ENCODE results near the gene UBAC1. TPM values are rescaled to one million over a fixed set of nuclear protein-coding genes. Genes with fewer than 3 reads are reported as not detected.

Gene UBAC1
- polyA plus RNA-seq, 2 donors, result 40.7 to 43.4 TPM

DNA sequence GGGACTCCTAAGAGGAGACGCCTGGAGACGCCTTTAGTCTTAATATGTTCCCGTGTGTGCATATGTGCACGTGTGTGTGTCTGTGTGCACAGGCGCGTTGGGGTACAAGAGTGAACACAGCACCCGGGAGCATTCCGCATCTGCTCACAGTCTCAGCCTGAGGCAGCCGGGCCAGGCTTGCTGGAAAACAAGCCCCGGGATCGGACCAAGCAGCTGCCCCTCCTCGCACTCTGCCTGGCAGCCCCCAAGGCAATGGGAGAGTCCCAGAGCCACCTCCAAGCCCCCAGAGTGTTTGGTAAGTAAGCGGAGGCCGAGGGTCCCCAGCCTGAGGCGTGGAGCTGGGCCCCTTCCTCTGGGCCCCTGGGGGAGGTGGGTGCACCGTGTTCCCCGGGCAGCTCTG lies 27.3 kb upstream of the UBAC1 start:
- no peaks in the 10 kb centered on the region for H3K27me3 ChIP-seq (ENCODE audit: control insufficient read depth in 1 of 2, insufficient read depth in 2 of 2, low read length in 2 of 2)

DNA sequence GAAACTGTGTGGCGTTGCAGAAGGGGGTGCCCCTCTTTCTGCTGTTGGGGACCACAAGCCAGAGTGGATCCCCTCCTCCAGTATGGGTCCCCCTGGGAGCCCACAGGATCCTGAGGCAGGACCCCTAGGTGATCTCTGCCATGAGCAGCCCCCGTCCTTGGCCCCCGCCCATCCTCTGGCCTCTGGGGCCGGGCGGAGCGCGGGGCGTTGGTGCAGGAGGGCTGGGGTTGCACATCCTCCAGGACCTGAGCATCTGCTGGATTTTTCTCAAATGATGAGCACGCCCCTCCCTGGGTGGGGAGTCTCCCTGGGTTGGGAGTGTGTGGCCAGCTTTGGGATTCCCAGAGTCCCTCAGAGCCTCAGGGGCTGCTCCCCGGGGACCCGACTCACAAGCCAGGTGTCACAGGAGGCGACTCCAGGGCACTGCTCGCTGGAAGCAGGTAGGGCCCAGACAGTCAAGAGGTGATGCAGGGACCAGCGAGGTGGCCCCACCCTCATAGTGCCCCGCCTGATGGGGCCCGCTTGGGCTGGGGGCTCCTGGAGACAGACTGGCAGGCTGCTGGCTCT lies 26.7 kb upstream of the UBAC1 start:
- Histone ChIP-seq H3K4me1 (ENCODE audit: control insufficient read depth in 2 of 2, insufficient read depth in 2 of 2, low read length in 1 of 2) (peaks cover 0 to 7% of the 10 kb centered on the region in 2 donors), H3K36me3 (ENCODE audit: control insufficient read depth in 2 of 2, insufficient read depth in 2 of 2, low read length in 1 of 2) (no peaks in the 10 kb centered on the region), H3K9me3 (ENCODE audit: control insufficient read depth in 2 of 2, insufficient read depth in 1 of 2, low read depth in 1 of 2, low read length in 1 of 2) (no peaks in the 10 kb centered on the region), H3K27me3 (ENCODE audit: control insufficient read depth in 1 of 2, insufficient read depth in 2 of 2, low read length in 2 of 2) (no peaks in the 10 kb centered on the region), H3K27ac (ENCODE audit: low read depth in 2 of 2, low read length in 1 of 2) (no peak overlapping the region), H3K4me3 (ENCODE audit: low read depth in 1 of 2, low read length in 2 of 2) (no peak overlapping the region)
- WGBS, 2 donors, result 76 to 79% methylated on average over 16 of the region's 16 CpGs

More for the DNA sequence above, 27.3 kb upstream of the UBAC1 start:
- Histone ChIP-seq H3K27ac (ENCODE audit: low read depth in 2 of 2, low read length in 1 of 2) (no peak overlapping the region), H3K9me3 (ENCODE audit: control insufficient read depth in 2 of 2, insufficient read depth in 1 of 2, low read depth in 1 of 2, low read length in 1 of 2) (no peaks in the 10 kb centered on the region), H3K4me3 (ENCODE audit: low read depth in 1 of 2, low read length in 2 of 2) (no peak overlapping the region), H3K36me3 (ENCODE audit: control insufficient read depth in 2 of 2, insufficient read depth in 2 of 2, low read length in 1 of 2) (no peaks in the 10 kb centered on the region), H3K4me1 (ENCODE audit: control insufficient read depth in 2 of 2, insufficient read depth in 2 of 2, low read length in 1 of 2) (peaks cover 0 to 7% of the 10 kb centered on the region in 2 donors)
- 82 to 85% methylated on average over 17 of the region's 17 CpGs for WGBS, 2 donors

DNA sequence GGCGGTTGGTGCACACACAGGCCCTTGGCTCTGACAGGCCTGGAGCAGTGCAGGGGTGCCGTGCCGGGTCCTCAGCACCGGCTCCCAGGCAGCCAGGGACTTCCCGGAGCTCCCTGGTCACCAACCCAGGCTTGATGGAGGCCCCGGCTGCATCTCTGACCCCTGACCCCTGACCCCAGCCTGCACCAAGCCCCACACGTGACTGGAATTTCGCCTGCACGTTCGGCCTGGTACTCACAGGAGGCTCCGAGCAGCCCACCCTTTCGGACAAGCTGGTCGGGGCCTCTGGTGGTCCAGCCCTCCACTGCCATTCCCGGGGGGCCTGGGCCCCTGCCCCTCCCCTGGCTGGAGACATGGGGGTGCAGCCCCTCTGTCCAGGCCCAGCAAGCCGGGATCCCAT lies 25.4 kb upstream of the UBAC1 start:
- no peaks in the 10 kb centered on the region for H3K36me3 ChIP-seq (ENCODE audit: control insufficient read depth in 2 of 2, insufficient read depth in 2 of 2, low read length in 1 of 2)
- peaks cover 0 to 3% of the 10 kb centered on the region in 2 donors for H3K4me1 ChIP-seq (ENCODE audit: control insufficient read depth in 2 of 2, insufficient read depth in 2 of 2, low read length in 1 of 2)
- WGBS, 2 donors, result 76% methylated on average over 15 of the region's 15 CpGs
- H3K4me3 ChIP-seq (ENCODE audit: low read depth in 1 of 2, low read length in 2 of 2), result no peak overlapping the region
- no peaks in the 10 kb centered on the region for H3K9me3 ChIP-seq (ENCODE audit: control insufficient read depth in 2 of 2, insufficient read depth in 1 of 2, low read depth in 1 of 2, low read length in 1 of 2)
- no peak overlapping the region for H3K27ac ChIP-seq (ENCODE audit: low read depth in 2 of 2, low read length in 1 of 2)
- H3K27me3 ChIP-seq (ENCODE audit: control insufficient read depth in 1 of 2, insufficient read depth in 2 of 2, low read length in 2 of 2), result no peaks in the 10 kb centered on the region

DNA sequence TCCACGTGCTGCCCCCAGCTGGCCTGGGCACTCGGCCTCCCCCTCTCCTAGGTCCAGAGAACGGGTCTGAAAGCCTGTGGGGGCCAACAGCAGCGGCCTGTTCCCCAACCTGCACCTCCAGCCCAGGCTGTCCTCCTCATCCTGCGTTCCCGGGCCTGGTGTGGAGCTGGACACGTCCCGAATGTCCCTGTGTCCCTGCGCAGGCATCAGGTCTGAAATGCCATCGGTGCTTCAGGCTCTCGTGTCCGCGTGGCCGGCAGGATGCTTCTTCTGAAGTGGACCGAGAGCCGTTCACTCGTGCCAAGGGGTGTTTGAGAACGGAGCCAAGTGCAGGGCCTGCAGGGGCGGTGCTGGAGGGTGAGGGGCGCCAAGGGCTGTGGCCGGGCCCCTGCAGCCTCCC lies 24.7 kb upstream of the UBAC1 start:
- H3K36me3 ChIP-seq (ENCODE audit: control insufficient read depth in 2 of 2, insufficient read depth in 2 of 2, low read length in 1 of 2), result no peaks in the 10 kb centered on the region
- peaks cover 0 to 3% of the 10 kb centered on the region in 2 donors for H3K4me1 ChIP-seq (ENCODE audit: control insufficient read depth in 2 of 2, insufficient read depth in 2 of 2, low read length in 1 of 2)
- no peak overlapping the region for H3K4me3 ChIP-seq (ENCODE audit: low read depth in 1 of 2, low read length in 2 of 2)
- no peaks in the 10 kb centered on the region for H3K27me3 ChIP-seq (ENCODE audit: control insufficient read depth in 1 of 2, insufficient read depth in 2 of 2, low read length in 2 of 2)
- 83 to 85% methylated on average over 21 of the region's 21 CpGs for WGBS, 2 donors
- no peak overlapping the region for H3K27ac ChIP-seq (ENCODE audit: low read depth in 2 of 2, low read length in 1 of 2)
- no peaks in the 10 kb centered on the region for H3K9me3 ChIP-seq (ENCODE audit: control insufficient read depth in 2 of 2, insufficient read depth in 1 of 2, low read depth in 1 of 2, low read length in 1 of 2)

DNA sequence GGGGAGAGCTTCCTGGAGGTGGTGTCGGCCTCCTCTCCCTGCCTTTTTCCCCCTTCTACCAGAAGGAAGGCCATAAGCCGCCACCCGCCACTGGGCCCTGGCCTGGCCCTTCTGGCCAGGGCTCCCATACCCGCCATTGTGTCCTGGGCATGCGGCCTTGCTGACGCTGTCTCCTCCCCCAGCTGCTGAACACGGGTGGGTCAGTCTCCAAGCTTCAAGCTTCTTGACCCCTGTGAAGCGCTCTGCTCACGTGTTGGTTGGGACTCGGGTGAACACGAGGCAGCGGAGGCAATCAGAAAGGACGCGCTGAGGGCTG lies 24.2 kb upstream of the UBAC1 start:
- Histone ChIP-seq H3K27me3 (ENCODE audit: control insufficient read depth in 1 of 2, insufficient read depth in 2 of 2, low read length in 2 of 2) (no peaks in the 10 kb centered on the region), H3K4me3 (ENCODE audit: low read depth in 1 of 2, low read length in 2 of 2) (no peak overlapping the region), H3K4me1 (ENCODE audit: control insufficient read depth in 2 of 2, insufficient read depth in 2 of 2, low read length in 1 of 2) (peaks cover 0 to 2% of the 10 kb centered on the region in 2 donors), H3K9me3 (ENCODE audit: control insufficient read depth in 2 of 2, insufficient read depth in 1 of 2, low read depth in 1 of 2, low read length in 1 of 2) (no peaks in the 10 kb centered on the region), H3K36me3 (ENCODE audit: control insufficient read depth in 2 of 2, insufficient read depth in 2 of 2, low read length in 1 of 2) (no peaks in the 10 kb centered on the region), H3K27ac (ENCODE audit: low read depth in 2 of 2, low read length in 1 of 2) (no peak overlapping the region)
- WGBS, 2 donors, result 88 to 90% methylated on average over 14 of the region's 14 CpGs

DNA sequence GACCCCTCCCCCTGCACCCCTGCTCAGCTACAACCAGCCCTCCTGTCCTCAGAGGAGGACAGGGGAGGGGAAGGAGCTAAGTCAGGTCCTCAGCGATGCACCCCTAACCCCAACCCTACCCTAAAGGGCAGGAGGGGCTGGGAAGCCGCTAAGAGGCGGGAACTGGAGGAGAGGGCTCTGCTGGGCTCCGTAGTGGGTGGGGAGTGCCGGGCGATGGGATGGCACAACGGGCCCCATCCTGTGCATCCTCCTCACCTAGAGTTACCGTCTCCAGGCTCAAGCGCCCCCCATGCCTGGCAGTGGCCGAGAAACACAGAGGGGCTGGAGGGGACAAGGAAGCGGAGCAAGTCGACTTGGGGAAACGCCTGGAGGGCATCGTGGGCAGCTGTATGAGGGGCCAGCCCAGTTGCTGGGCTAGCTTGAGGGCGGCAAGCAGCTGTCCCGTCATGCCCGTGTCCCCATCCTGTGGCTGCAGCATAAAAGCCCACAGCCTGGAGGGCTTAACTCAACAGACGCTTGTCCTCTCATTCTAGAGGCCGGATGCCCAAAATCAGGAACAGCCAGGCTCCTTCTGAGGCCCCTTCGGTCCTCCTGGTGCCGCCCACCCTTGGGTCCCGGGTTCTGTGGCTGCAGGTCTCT lies 23.0 kb upstream of the UBAC1 start:
- Histone ChIP-seq H3K9me3 (ENCODE audit: control insufficient read depth in 2 of 2, insufficient read depth in 1 of 2, low read depth in 1 of 2, low read length in 1 of 2) (no peaks in the 10 kb centered on the region), H3K27me3 (ENCODE audit: control insufficient read depth in 1 of 2, insufficient read depth in 2 of 2, low read length in 2 of 2) (no peaks in the 10 kb centered on the region), H3K36me3 (ENCODE audit: control insufficient read depth in 2 of 2, insufficient read depth in 2 of 2, low read length in 1 of 2) (no peaks in the 10 kb centered on the region), H3K27ac (ENCODE audit: low read depth in 2 of 2, low read length in 1 of 2) (no peak overlapping the region), H3K4me3 (ENCODE audit: low read depth in 1 of 2, low read length in 2 of 2) (no peak overlapping the region), H3K4me1 (ENCODE audit: control insufficient read depth in 2 of 2, insufficient read depth in 2 of 2, low read length in 1 of 2) (peaks cover 0 to under 1% of the 10 kb centered on the region in 2 donors)
- 69 to 71% methylated on average over 22 of the region's 22 CpGs for WGBS, 2 donors

DNA sequence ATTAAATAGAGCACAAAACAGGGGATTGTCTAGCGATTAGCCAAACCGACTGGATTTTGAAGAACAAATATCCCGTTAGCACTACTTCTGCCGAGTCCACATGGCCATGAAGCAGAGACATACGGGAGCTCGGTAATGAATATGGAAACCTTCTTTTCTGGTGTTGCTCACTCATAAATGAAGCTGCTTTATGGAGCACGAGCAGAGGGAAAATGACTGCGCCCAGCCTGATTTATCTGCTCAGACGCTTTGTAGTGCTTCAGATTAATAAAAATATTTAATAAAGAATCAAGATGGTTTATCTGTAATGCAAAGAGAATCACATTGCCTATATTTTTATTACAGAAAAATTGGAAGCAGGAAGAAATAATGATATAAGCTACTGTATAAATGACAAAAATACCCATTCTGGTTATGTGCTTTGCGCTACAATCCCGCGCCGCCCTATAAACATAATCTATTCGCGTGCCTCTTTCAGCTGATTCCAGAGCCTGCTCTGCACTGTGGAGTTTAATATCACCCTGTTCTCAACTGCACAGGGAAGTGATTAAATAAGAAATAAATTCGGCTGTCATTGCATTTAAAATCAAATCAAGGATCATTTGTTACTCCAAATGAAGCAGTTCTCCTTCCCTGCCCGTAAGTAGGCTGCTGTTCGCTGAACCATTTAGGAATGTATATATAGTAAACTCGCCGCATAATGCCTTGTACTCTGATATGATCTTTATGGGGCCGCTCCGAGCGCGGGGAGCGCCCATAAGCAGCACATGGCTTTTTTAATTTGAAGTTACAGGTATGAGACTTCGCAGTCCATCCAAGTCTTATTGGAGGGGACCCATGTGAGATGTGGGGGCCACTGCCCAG lies 22.3 kb upstream of the UBAC1 start:
- peaks cover 0 to 7% of the 10 kb centered on the region in 2 donors for H3K4me1 ChIP-seq (ENCODE audit: control insufficient read depth in 2 of 2, insufficient read depth in 2 of 2, low read length in 1 of 2)
- WGBS, 2 donors, result 64 to 68% methylated on average over 26 of the region's 26 CpGs
- H3K36me3 ChIP-seq (ENCODE audit: control insufficient read depth in 2 of 2, insufficient read depth in 2 of 2, low read length in 1 of 2), result no peaks in the 10 kb centered on the region
- H3K27ac ChIP-seq (ENCODE audit: low read depth in 2 of 2, low read length in 1 of 2), result no peak overlapping the region
- H3K27me3 ChIP-seq (ENCODE audit: control insufficient read depth in 1 of 2, insufficient read depth in 2 of 2, low read length in 2 of 2), result no peaks in the 10 kb centered on the region
- H3K9me3 ChIP-seq (ENCODE audit: control insufficient read depth in 2 of 2, insufficient read depth in 1 of 2, low read depth in 1 of 2, low read length in 1 of 2), result no peaks in the 10 kb centered on the region
- no peak overlapping the region for H3K4me3 ChIP-seq (ENCODE audit: low read depth in 1 of 2, low read length in 2 of 2)

DNA sequence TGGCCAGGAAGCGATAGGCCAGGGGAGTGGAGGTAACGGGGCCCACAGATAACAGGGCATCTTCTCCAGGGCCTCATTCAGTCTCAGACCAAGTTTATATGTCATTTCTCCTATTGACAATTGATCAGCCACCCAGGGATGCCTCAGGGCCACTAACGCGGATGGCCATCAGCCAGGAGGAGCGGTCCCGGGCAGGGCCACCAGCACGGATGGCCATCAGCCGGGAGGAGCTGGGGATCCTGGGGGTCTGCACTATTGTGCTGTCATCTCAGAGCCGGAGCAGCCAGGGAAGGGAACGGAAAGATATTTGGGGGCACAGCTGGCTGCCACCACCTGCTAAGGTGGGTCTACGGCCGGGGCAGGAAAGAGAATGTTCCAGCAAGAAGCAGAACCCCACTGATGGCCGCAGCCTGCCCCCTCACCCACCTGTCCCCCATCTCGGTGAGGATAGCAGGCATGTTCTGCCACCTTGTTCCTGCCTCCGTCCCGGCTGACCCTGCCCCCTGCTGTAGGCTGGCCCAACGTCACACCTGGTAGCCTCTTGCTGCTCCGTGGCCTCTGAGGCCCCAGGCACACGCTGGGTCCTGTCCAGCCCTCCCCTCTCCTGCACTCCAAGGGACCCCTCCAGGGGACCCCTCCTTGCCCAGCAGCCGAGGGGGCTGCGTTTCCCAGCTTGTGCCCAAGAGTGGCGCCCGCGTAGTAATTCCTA lies 21.5 kb upstream of the UBAC1 start:
- peaks cover 0 to 7% of the 10 kb centered on the region in 2 donors for H3K4me1 ChIP-seq (ENCODE audit: control insufficient read depth in 2 of 2, insufficient read depth in 2 of 2, low read length in 1 of 2)
- WGBS, 2 donors, result 69 to 71% methylated on average over 23 to 24 of the region's 24 CpGs
- H3K27ac ChIP-seq (ENCODE audit: low read depth in 2 of 2, low read length in 1 of 2), result no peak overlapping the region
- H3K4me3 ChIP-seq (ENCODE audit: low read depth in 1 of 2, low read length in 2 of 2), result no peak overlapping the region
- H3K9me3 ChIP-seq (ENCODE audit: control insufficient read depth in 2 of 2, insufficient read depth in 1 of 2, low read depth in 1 of 2, low read length in 1 of 2), result no peaks in the 10 kb centered on the region
- no peaks in the 10 kb centered on the region for H3K27me3 ChIP-seq (ENCODE audit: control insufficient read depth in 1 of 2, insufficient read depth in 2 of 2, low read length in 2 of 2)
- H3K36me3 ChIP-seq (ENCODE audit: control insufficient read depth in 2 of 2, insufficient read depth in 2 of 2, low read length in 1 of 2), result no peaks in the 10 kb centered on the region

DNA sequence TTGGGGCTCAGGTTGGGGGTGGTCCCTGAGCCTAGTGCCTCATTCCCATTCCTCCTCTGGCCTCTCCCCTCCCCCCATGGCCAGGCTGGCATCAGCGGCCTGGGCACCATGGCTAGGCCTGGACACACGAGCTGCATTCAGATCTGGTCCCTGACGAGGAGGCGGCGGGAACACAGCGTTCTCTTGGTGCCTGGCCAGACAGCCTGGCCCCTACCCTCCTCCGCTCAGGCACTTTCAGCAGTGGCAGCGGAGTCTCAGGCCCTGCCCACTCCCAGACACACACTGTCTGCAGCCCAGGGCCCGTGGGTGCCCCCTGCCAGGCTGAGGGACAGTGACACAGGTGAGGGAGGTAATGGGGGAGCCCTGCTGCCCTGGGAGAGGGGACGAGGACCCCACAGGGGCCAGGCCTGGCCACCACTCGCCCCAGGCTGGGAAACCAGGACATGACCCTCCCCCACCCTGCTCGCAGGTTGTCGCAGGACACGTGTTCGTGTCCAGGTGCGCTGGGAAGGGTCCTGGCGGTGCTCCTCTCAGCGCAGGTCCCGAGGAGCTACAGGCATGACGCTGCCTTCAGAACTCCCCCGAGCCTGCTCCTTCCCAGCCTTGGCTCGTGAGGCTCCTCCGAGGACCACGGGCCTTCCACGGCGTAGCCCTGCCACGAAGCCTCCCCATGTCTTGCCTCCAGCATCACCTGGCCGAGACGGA lies 19.9 kb upstream of the UBAC1 start:
- H3K4me1 ChIP-seq (ENCODE audit: control insufficient read depth in 2 of 2, insufficient read depth in 2 of 2, low read length in 1 of 2), result peaks cover 0 to 7% of the 10 kb centered on the region in 2 donors
- no peaks in the 10 kb centered on the region for H3K9me3 ChIP-seq (ENCODE audit: control insufficient read depth in 2 of 2, insufficient read depth in 1 of 2, low read depth in 1 of 2, low read length in 1 of 2)
- no peaks in the 10 kb centered on the region for H3K27me3 ChIP-seq (ENCODE audit: control insufficient read depth in 1 of 2, insufficient read depth in 2 of 2, low read length in 2 of 2)
- no peaks in the 10 kb centered on the region for H3K36me3 ChIP-seq (ENCODE audit: control insufficient read depth in 2 of 2, insufficient read depth in 2 of 2, low read length in 1 of 2)
- 83 to 85% methylated on average over 28 to 29 of the region's 29 CpGs for WGBS, 2 donors
- H3K4me3 ChIP-seq (ENCODE audit: low read depth in 1 of 2, low read length in 2 of 2), result no peak overlapping the region
- H3K27ac ChIP-seq (ENCODE audit: low read depth in 2 of 2, low read length in 1 of 2), result no peak overlapping the region

Data from esophagus (tissue), 2 donors.